ENCODE measurements around the gene TNFRSF1A.

- TF ChIP-seq CTCF (conservative IDR thresholded peaks at IDR 0.05; ENCODE audit: low read length) (no peak), EZH2phosphoT487 (IDR thresholded peaks at IDR 0.05; ENCODE audit: borderline replicate concordance) (no peak)
These were observed 4.5 kb upstream of the TNFRSF1A start for GRCh38 chr12:6346235-6346832.

All from Loucy (cell line).